HG03442 (cell line): ENCODE results near the gene HMG20A.
A peak's percentile ranks its signal among the peaks of the same experiment; 100 is the strongest.
"Not testable (repeated sequence)": the region's sequence is repeated elsewhere in the genome, so short reads cannot be mapped to it uniquely, and the experiment has no call there.

Experiments
- ATAC-seq: cut with Tn5 transposase; IDR thresholded peaks from one replicate; pipeline ENCODE4 v1.9.1; 2021; ENCODE audit warnings: mild to moderate bottlenecking, moderate library complexity; ENCODE audit not compliant: unreplicated experiment

Gene HMG20A

GRCh38 chr15:77406173-77406759, 14.4 kb upstream of the HMG20A start:
- ATAC-seq, result not testable (repeated sequence)

- no peak for ATAC-seq
These were observed 13.8 kb upstream of the HMG20A start for GRCh38 chr15:77406846-77407245.

GRCh38 chr15:77409259-77410156, 11.2 kb upstream of the HMG20A start:
- ATAC-seq, result no peak

GRCh38 chr15:77410157-77410500, 10.6 kb upstream of the HMG20A start:
- not testable (repeated sequence) for ATAC-seq

GRCh38 chr15:77410701-77411618, 9.7 kb upstream of the HMG20A start:
- ATAC-seq, result no peak

GRCh38 chr15:77411619-77411976, 9.1 kb upstream of the HMG20A start:
- ATAC-seq, result no peak

- no peak for ATAC-seq
These were observed 7.6 kb upstream of the HMG20A start for GRCh38 chr15:77412972-77413698.

- ATAC-seq, result no peak
These were observed 6.9 kb upstream of the HMG20A start for GRCh38 chr15:77413699-77414349.

GRCh38 chr15:77414789-77415442, 5.8 kb upstream of the HMG20A start:
- no peak for ATAC-seq

GRCh38 chr15:77415450-77416147, 5.1 kb upstream of the HMG20A start:
- no peak for ATAC-seq

GRCh38 chr15:77416148-77416455, 4.6 kb upstream of the HMG20A start:
- no peak for ATAC-seq

- ATAC-seq, result no peak
These were observed 3.7 kb upstream of the HMG20A start for GRCh38 chr15:77416954-77417353.

GRCh38 chr15:77417602-77418001, 3.1 kb upstream of the HMG20A start:
- ATAC-seq, result no peak

GRCh38 chr15:77418391-77418965, 2.2 kb upstream of the HMG20A start:
- no peak for ATAC-seq

GRCh38 chr15:77418966-77419835, 1.5 kb upstream of the HMG20A start:
- ATAC-seq, result peak; percentile 33

- ATAC-seq, result peak; percentile 90
These were observed 665 bp upstream of the HMG20A start, which contains the start of gene PEAK1 for GRCh38 chr15:77419836-77420609. Gene PEAK1, minus strand, starts transcription at chr15:77420104. Its CDS starts 238,178 bp downstream, at chr15:77181926.

GRCh38 chr15:77421370-77421700, 647 bp downstream of the HMG20A start:
- no peak for ATAC-seq
